T-cell (primary cell): Measurements from ENCODE around the gene ADGRG1. TPM values are rescaled to one million over a fixed set of nuclear protein-coding genes. Genes with fewer than 3 reads are reported as not detected.

Source experiments
- ATAC-seq, 4 experiments: fragments of 200-7000 bp in 3 of 4; fragments of 150-1000 bp in 1 of 4; cut with Tn5 transposase; replicated peaks in 1 of 4; 1 replicate in 3 of 4; 2 replicates in 1 of 4; pipeline ENCODE4 v1.10.0; 2021; ENCODE audit warnings: moderate library complexity in 3 of 4, mild to moderate bottlenecking in 2 of 4, moderate number of reproducible peaks in 1 of 4
- CTCF ChIA-PET, 2 donors: fragments of 300-600 bp; sonication (Branson Sonifier 250); formaldehyde crosslinking; loops; one replicate each; lab custom pipeline; 2022; ENCODE audit warnings: antibody characterized with exemption in 2 of 2; lab: Charles Lee
- POLR2A ChIA-PET, 2 donors: fragments of 300-600 bp; sonication (Branson Sonifier 250); formaldehyde crosslinking; loops; one replicate each; lab custom pipeline; 2022; ENCODE audit warnings: antibody characterized with exemption in 2 of 2; lab: Charles Lee
- DNase-seq, 35 experiments: peaks; one replicate each; pipeline versions ENCODE4 v3.0.0 to v3.0.0-alpha.2; 2013 to 2023
- H3K27ac ChIP-seq: one replicate; pipeline ENCODE4 v1.5.1; 2013; ENCODE audit warnings: low read length
- H3K27me3 ChIP-seq, 2 experiments: replicated peaks in 1 of 2; 1 replicate in 1 of 2; 2 replicates in 1 of 2; pipeline versions ENCODE4 v1.6.1 to v1.7.0; 2013; ENCODE audit warnings: low read length in 1 of 2, mixed read lengths in 1 of 2; ENCODE audit not compliant: control insufficient read depth in 2 of 2, insufficient read depth in 2 of 2; ENCODE audit errors: extremely low read depth in 1 of 2
- H3K36me3 ChIP-seq, 2 donors: 1 replicate in 1 of 2; 2 replicates in 1 of 2; pipeline versions ENCODE4 v1.6.1 to v1.7.0; 2013; ENCODE audit warnings: low read length in 1 of 2; ENCODE audit not compliant: control insufficient read depth in 2 of 2, insufficient read depth in 1 of 2; ENCODE audit errors: extremely low read depth in 1 of 2
- H3K4me1 ChIP-seq, 2 experiments: 1 replicate in 1 of 2; 2 replicates in 1 of 2; pipeline versions ENCODE4 v1.6.1 to v1.7.0; 2013; ENCODE audit warnings: low read length in 2 of 2, mixed read lengths in 1 of 2; ENCODE audit not compliant: insufficient read depth in 2 of 2, control insufficient read depth in 1 of 2; ENCODE audit errors: extremely low read depth in 1 of 2
- H3K4me3 ChIP-seq, 2 donors: 1 replicate in 1 of 2; 2 replicates in 1 of 2; pipeline versions ENCODE4 v1.5.1 to v1.7.0; 2013; ENCODE audit warnings: mild to moderate bottlenecking in 2 of 2, low read length in 1 of 2, moderate library complexity in 1 of 2; ENCODE audit not compliant: control insufficient read depth in 1 of 2; ENCODE audit errors: extremely low read depth in 1 of 2
- H3K9me3 ChIP-seq: 2 replicates; pipeline ENCODE4 v1.7.0; 2013
- H3K27ac Mint-ChIP-seq, 2 donors: one replicate each; pipeline ENCODE4 v1.8.0; 2020 to 2021; ENCODE audit warnings: mild to moderate bottlenecking in 2 of 2, mixed read lengths in 2 of 2
- H3K27me3 Mint-ChIP-seq, 2 donors: one replicate each; pipeline ENCODE4 v1.8.0; 2021 to 2022; ENCODE audit warnings: mixed read lengths in 2 of 2
- H3K36me3 Mint-ChIP-seq: one replicate; pipeline ENCODE4 v1.8.0; 2021; ENCODE audit warnings: mixed read lengths
- H3K4me1 Mint-ChIP-seq, 3 donors: one replicate each; pipeline ENCODE4 v1.8.0; 2020 to 2022; ENCODE audit warnings: mixed read lengths in 3 of 3, mild to moderate bottlenecking in 1 of 3
- H3K4me3 Mint-ChIP-seq, 3 donors: one replicate each; pipeline ENCODE4 v1.8.0; 2020 to 2022; ENCODE audit warnings: mild to moderate bottlenecking in 3 of 3, mixed read lengths in 3 of 3, moderate library complexity in 3 of 3
- H3K9me3 Mint-ChIP-seq, 3 donors: one replicate each; pipeline ENCODE4 v1.8.0; 2020 to 2022; ENCODE audit warnings: mixed read lengths in 3 of 3
- WGBS: methylation state at CpG from one replicate; pipeline ENCODE4 v1.1.5; 2013; ENCODE audit warnings: missing lambda C conversion rate; ENCODE audit not compliant: insufficient coverage; 5-methylcytosine and 5-hydroxymethylcytosine counted together
- total RNA-seq, 35 experiments: library from RNA in 6 of 35; stranded (reverse) in 6 of 35; fragments of 120-200 nt in 1 of 35; gene quantifications; one replicate each; pipeline versions ENCODE4 v1.2.1 to v1.2.4 and lab custom pipeline; 2013 to 2026

Gene ADGRG1
- total RNA-seq, 5 donors from 2014 or later (not counting 1 experiment from before 2014, with no cell fraction given): 7.8 to 91.7 (median 11.7) TPM

GRCh38 chr16:57689762-57690558, 61.5 kb downstream of the ADGRG1 start:
- peak; percentile 9 to 81 (median 60) for DNase-seq
- peaks cover 20 to 34% (median 21%) of the 10 kb centered on the region in 3 donors for H3K4me1 Mint-ChIP-seq
- H3K9me3 ChIP-seq: no peaks in the 10 kb centered on the region
- H3K27me3 ChIP-seq: peaks cover 0 to 25% of the 10 kb centered on the region in 2 experiments
- H3K36me3 Mint-ChIP-seq: no peaks in the 10 kb centered on the region
- CTCF ChIA-PET: interaction anchor here in 1 of 2 donors (0.6 kb wide), 2 partner anchors 110 to 617 kb away, joined by 4 read pairs; no protein-coding TSS in a partner anchor
- peaks cover 9 to 30% of the 10 kb centered on the region in 2 experiments for H3K4me1 ChIP-seq
- H3K36me3 ChIP-seq: no peaks in the 10 kb centered on the region
- no peaks in the 10 kb centered on the region for H3K9me3 Mint-ChIP-seq
- peak; percentile 84 to 97 (median 86) for ATAC-seq
- POLR2A ChIA-PET: interaction anchor here in 1 of 2 donors (0.6 kb wide), 1 partner anchor 20 kb away, joined by 3 read pairs; no protein-coding TSS in a partner anchor
- H3K27ac ChIP-seq: peak overlapping the region; percentile 60
- 32% methylated on average over 7 of the region's 13 CpGs for WGBS
- peak overlapping the region in 2 of 3 donors; percentile 29 to 48 for H3K4me3 Mint-ChIP-seq
- no peaks in the 10 kb centered on the region for H3K27me3 Mint-ChIP-seq
- H3K4me3 ChIP-seq: peak overlapping the region in 1 of 2 donors; percentile 3
- peak overlapping the region; percentile 55 to 84 for H3K27ac Mint-ChIP-seq

- ATAC-seq (no peak), DNase-seq (no peak)
- peaks cover 22 to 39% (median 26%) of the 10 kb centered on the region in 3 donors for H3K4me1 Mint-ChIP-seq
- ChIA-PET CTCF (no interaction called here), POLR2A (interaction anchor here in 1 of 2 donors (0.6 kb wide), 1 partner anchor 21 kb away, joined by 3 read pairs; no protein-coding TSS in a partner anchor)
- Histone ChIP-seq H3K27me3 (peaks cover 0 to 24% of the 10 kb centered on the region in 2 experiments), H3K4me3 (no peak overlapping the region), H3K4me1 (peaks cover 9 to 30% of the 10 kb centered on the region in 2 experiments), H3K9me3 (no peaks in the 10 kb centered on the region), H3K36me3 (no peaks in the 10 kb centered on the region), H3K27ac (no peak overlapping the region)
- no peaks in the 10 kb centered on the region for H3K27me3 Mint-ChIP-seq
- no peaks in the 10 kb centered on the region for H3K36me3 Mint-ChIP-seq
- no peaks in the 10 kb centered on the region for H3K9me3 Mint-ChIP-seq
- H3K4me3 Mint-ChIP-seq: no peak overlapping the region
- WGBS: 86% methylated on average over 4 of the region's 4 CpGs
- H3K27ac Mint-ChIP-seq: no peak overlapping the region
Measured at GRCh38 chr16:57690782-57691471, 62.5 kb downstream of the ADGRG1 start.

GRCh38 chr16:57692636-57693035, 64.2 kb downstream of the ADGRG1 start:
- no peak for ATAC-seq
- no peaks in the 10 kb centered on the region for H3K36me3 Mint-ChIP-seq
- DNase-seq: no peak
- no peak overlapping the region for H3K4me3 Mint-ChIP-seq
- no peak overlapping the region for H3K27ac ChIP-seq
- CTCF ChIA-PET: no interaction called here
- H3K9me3 Mint-ChIP-seq: no peaks in the 10 kb centered on the region
- H3K4me3 ChIP-seq: no peak overlapping the region
- H3K36me3 ChIP-seq: no peaks in the 10 kb centered on the region
- H3K27ac Mint-ChIP-seq: no peak overlapping the region
- POLR2A ChIA-PET: no interaction called here
- peaks cover 0 to 28% of the 10 kb centered on the region in 2 experiments for H3K27me3 ChIP-seq
- H3K4me1 ChIP-seq: peaks cover 9 to 30% of the 10 kb centered on the region in 2 experiments
- 75% methylated on average over 2 of the region's 2 CpGs for WGBS
- H3K4me1 Mint-ChIP-seq: peaks cover 22 to 39% (median 26%) of the 10 kb centered on the region in 3 donors
- no peaks in the 10 kb centered on the region for H3K27me3 Mint-ChIP-seq
- H3K9me3 ChIP-seq: no peaks in the 10 kb centered on the region

GRCh38 chr16:57693550-57693949, 65.1 kb downstream of the ADGRG1 start:
- no peak for ATAC-seq
- no peaks in the 10 kb centered on the region for H3K9me3 ChIP-seq
- H3K4me3 ChIP-seq: no peak overlapping the region
- no peaks in the 10 kb centered on the region for H3K36me3 Mint-ChIP-seq
- no peak overlapping the region for H3K27ac Mint-ChIP-seq
- CTCF ChIA-PET: no interaction called here
- H3K4me1 ChIP-seq: peaks cover 9 to 30% of the 10 kb centered on the region in 2 experiments
- peaks cover 22 to 33% (median 26%) of the 10 kb centered on the region in 3 donors for H3K4me1 Mint-ChIP-seq
- peaks cover 0 to 33% of the 10 kb centered on the region in 2 experiments for H3K27me3 ChIP-seq
- H3K36me3 ChIP-seq: no peaks in the 10 kb centered on the region
- H3K9me3 Mint-ChIP-seq: no peaks in the 10 kb centered on the region
- no peak overlapping the region for H3K27ac ChIP-seq
- 40% methylated on average over 1 of the region's 4 CpGs for WGBS
- H3K4me3 Mint-ChIP-seq: no peak overlapping the region
- no peak for DNase-seq
- H3K27me3 Mint-ChIP-seq: no peaks in the 10 kb centered on the region
- POLR2A ChIA-PET: no interaction called here

- CTCF ChIA-PET: no interaction called here
- POLR2A ChIA-PET: no interaction called here
- H3K27ac ChIP-seq: no peak overlapping the region
Measured at GRCh38 chr16:57694231-57694724, 65.8 kb downstream of the ADGRG1 start.

More at GRCh38 chr16:57694231-57694724, 65.8 kb downstream of the ADGRG1 start:
- WGBS: 93% methylated on average over 4 of the region's 10 CpGs
- Mint-ChIP-seq H3K4me3 (peak overlapping the region in 1 of 3 donors; percentile 57), H3K36me3 (no peaks in the 10 kb centered on the region), H3K9me3 (no peaks in the 10 kb centered on the region), H3K27ac (no peak overlapping the region), H3K4me1 (peaks cover 20 to 28% (median 24%) of the 10 kb centered on the region in 3 donors), H3K27me3 (peaks cover 0 to 1% of the 10 kb centered on the region in 2 donors)
- Histone ChIP-seq H3K36me3 (no peaks in the 10 kb centered on the region), H3K4me1 (peaks cover 9 to 24% of the 10 kb centered on the region in 2 experiments), H3K27me3 (peaks cover 0 to 33% of the 10 kb centered on the region in 2 experiments), H3K9me3 (no peaks in the 10 kb centered on the region), H3K4me3 (no peak overlapping the region)
- ATAC-seq (no peak), DNase-seq (no peak)
